ENCODE measurements around the gene SLC8A1. TPM values are rescaled to one million over a fixed set of nuclear protein-coding genes. Genes with fewer than 3 reads are reported as not detected.

Gene SLC8A1
- total and polyA plus RNA-seq, 3 donors from 2014 or later: 1.4 to 3.6 (median 3.2) TPM

- Histone ChIP-seq H3K36me3 (ENCODE audit: low read depth, missing control alignments) (no peaks in the 10 kb centered on the region), H3K27me3 (no peaks in the 10 kb centered on the region), H3K4me3 (no peak overlapping the region), H3K4me1 (no peaks in the 10 kb centered on the region), H3K27ac (peak overlapping the region in 1 of 2 donors; percentile 23), H3K9me3 (no peaks in the 10 kb centered on the region)
- intact Hi-C loops (cut with DNase I; ENCODE audit: low total_unique reads): no loop called here
- DNase-seq: no peak
- no peak for TF ChIP-seq POLR2A (IDR thresholded peaks at IDR 0.05)
- TF ChIP-seq CTCF (IDR thresholded peaks at IDR 0.05): no peak
- WGBS, 2 donors: 68 to 69% methylated on average over 3 of the region's 3 CpGs
Observed at GRCh38 chr2:40346535-40347354, 105.1 kb downstream of the SLC8A1 start.

- no peak for DNase-seq
- intact Hi-C loops (cut with DNase I; ENCODE audit: low total_unique reads): no loop called here
- Histone ChIP-seq H3K27me3 (no peaks in the 10 kb centered on the region), H3K9me3 (no peaks in the 10 kb centered on the region), H3K27ac (no peak overlapping the region), H3K36me3 (ENCODE audit: low read depth, missing control alignments) (no peaks in the 10 kb centered on the region), H3K4me1 (no peaks in the 10 kb centered on the region), H3K4me3 (no peak overlapping the region)
- TF ChIP-seq CTCF (IDR thresholded peaks at IDR 0.05): no peak
- TF ChIP-seq POLR2A (IDR thresholded peaks at IDR 0.05): no peak
- 81 to 96% methylated on average over 1 of the region's 1 CpG for WGBS, 2 donors
Observed at GRCh38 chr2:40344364-40344763, 107.5 kb downstream of the SLC8A1 start.

GRCh38 chr2:40343902-40344301 is 108.0 kb downstream of the SLC8A1 start:
- H3K4me3 ChIP-seq: no peak overlapping the region
- H3K36me3 ChIP-seq (ENCODE audit: low read depth, missing control alignments): no peaks in the 10 kb centered on the region
- H3K4me1 ChIP-seq: no peaks in the 10 kb centered on the region
- intact Hi-C loops (cut with DNase I; ENCODE audit: low total_unique reads): no loop called here
- 77 to 85% methylated on average over 2 of the region's 2 CpGs for WGBS, 2 donors
- no peak overlapping the region for H3K27ac ChIP-seq
- no peak for DNase-seq
- H3K27me3 ChIP-seq: no peaks in the 10 kb centered on the region
- TF ChIP-seq POLR2A (IDR thresholded peaks at IDR 0.05) (no peak), CTCF (IDR thresholded peaks at IDR 0.05) (no peak)
- no peaks in the 10 kb centered on the region for H3K9me3 ChIP-seq

GRCh38 chr2:40341198-40341597 is 110.7 kb downstream of the SLC8A1 start:
- 93 to 95% methylated on average over 1 of the region's 1 CpG for WGBS, 2 donors
- no peaks in the 10 kb centered on the region for H3K9me3 ChIP-seq
- H3K27me3 ChIP-seq: no peaks in the 10 kb centered on the region
- no peak overlapping the region for H3K27ac ChIP-seq
- H3K36me3 ChIP-seq (ENCODE audit: low read depth, missing control alignments): no peaks in the 10 kb centered on the region
- DNase-seq: no peak
- H3K4me1 ChIP-seq: no peaks in the 10 kb centered on the region
- intact Hi-C loops (cut with DNase I; ENCODE audit: low total_unique reads): no loop called here
- TF ChIP-seq CTCF (IDR thresholded peaks at IDR 0.05) (no peak), POLR2A (IDR thresholded peaks at IDR 0.05) (no peak)
- no peak overlapping the region for H3K4me3 ChIP-seq

GRCh38 chr2:40339026-40339425 is 112.9 kb downstream of the SLC8A1 start:
- Histone ChIP-seq H3K27ac (no peak overlapping the region), H3K4me1 (no peaks in the 10 kb centered on the region), H3K4me3 (no peak overlapping the region), H3K27me3 (no peaks in the 10 kb centered on the region), H3K36me3 (ENCODE audit: low read depth, missing control alignments) (no peaks in the 10 kb centered on the region), H3K9me3 (no peaks in the 10 kb centered on the region)
- DNase-seq: no peak
- WGBS, 2 donors: 91 to 93% methylated on average over 3 of the region's 3 CpGs
- intact Hi-C loops (cut with DNase I; ENCODE audit: low total_unique reads): no loop called here
- TF ChIP-seq CTCF (IDR thresholded peaks at IDR 0.05) (no peak), POLR2A (IDR thresholded peaks at IDR 0.05) (no peak)

Measured in testis (tissue), 3 donors.